Activated CD8-positive, alpha-beta T cell treated with anti-CD3 and anti-CD28 coated beads for 36 hours (primary cell): ENCODE measurements around the gene SMAD2. TPM values are rescaled to one million over a fixed set of nuclear protein-coding genes. Genes with fewer than 3 reads are reported as not detected.

ENCODE experiments used
- ATAC-seq: fragments of 200-7000 bp; cut with Tn5 transposase; one replicate; pipeline ENCODE4 v1.10.0; 2021; ENCODE audit warnings: mild to moderate bottlenecking, moderate library complexity
- CTCF ChIA-PET: fragments of 350-600 bp; sonication (Branson Sonifier 250); formaldehyde crosslinking; loops from one replicate; lab custom pipeline; 2021; ENCODE audit warnings: antibody characterized with exemption; lab: Charles Lee
- POLR2A ChIA-PET: fragments of 350-600 bp; sonication (Branson Sonifier 250); formaldehyde crosslinking; loops from one replicate; lab custom pipeline; 2021; ENCODE audit warnings: antibody characterized with exemption; lab: Charles Lee
- DNase-seq: peaks from one replicate; pipeline ENCODE4 v3.0.0-alpha.2; 2020
- H3K27ac Mint-ChIP-seq: one replicate; pipeline ENCODE4 v1.8.0; 2021; ENCODE audit warnings: mild to moderate bottlenecking, mixed read lengths
- H3K27me3 Mint-ChIP-seq: one replicate; pipeline ENCODE4 v1.8.0; 2021; ENCODE audit warnings: mixed read lengths
- H3K36me3 Mint-ChIP-seq: one replicate; pipeline ENCODE4 v1.8.0; 2021; ENCODE audit warnings: low read depth, mixed read lengths
- H3K4me1 Mint-ChIP-seq: one replicate; pipeline ENCODE4 v1.8.0; 2021; ENCODE audit warnings: low read depth, mixed read lengths
- H3K4me3 Mint-ChIP-seq: one replicate; pipeline ENCODE4 v1.8.0; 2021; ENCODE audit warnings: mild to moderate bottlenecking, moderate library complexity, mixed read lengths
- H3K9me3 Mint-ChIP-seq: one replicate; pipeline ENCODE4 v1.8.0; 2021; ENCODE audit warnings: mixed read lengths
- CTCF ChIP-seq: fragments of 200-600 bp; IDR thresholded peaks from one replicate; pipeline ENCODE4 v1.8.0; 2022; ENCODE audit warnings: antibody characterized with exemption, mild to moderate bottlenecking
- intact Hi-C: fragments of 100-400 bp; cut with micrococcal nuclease; formaldehyde crosslinking; loops from one replicate; pipeline ENCODE4 v1.10.0; 2022
- total RNA-seq, 2 experiments: library from RNA; stranded (reverse); gene quantifications; one replicate each; pipeline ENCODE4 v1.2.3, GENCODE V29; 2021

The SMAD2 gene
- total RNA-seq, 2 experiments from 2014 or later, result 141 to 142 TPM

- ChIA-PET POLR2A (interaction anchor here (0.8 to 2.7 kb wide), 3 partner anchors 10 to 25 kb away, joined by 3 to 12 read pairs (median 3); no protein-coding TSS in a partner anchor), CTCF (interaction anchor here (0.9 to 2.6 kb wide), 4 partner anchors 9 to 16 kb away, joined by 3 to 13 read pairs (median 6); no protein-coding TSS in a partner anchor)
- no peak for DNase-seq
- Mint-ChIP-seq H3K27me3 (no peaks in the 10 kb centered on the region), H3K4me1 (peaks cover 89% of the 10 kb centered on the region), H3K9me3 (peaks cover 4% of the 10 kb centered on the region), H3K36me3 (peaks cover 52% of the 10 kb centered on the region), H3K27ac (peak overlapping the region; percentile 90), H3K4me3 (peak overlapping the region; percentile 18)
- no peak for TF ChIP-seq CTCF
- ATAC-seq, result peak; percentile 47
- intact Hi-C loops, result loop anchor here (2.0 to 10.0 kb wide), 2 partner anchors 17 to 1053 kb away; no protein-coding TSS in a partner anchor
Observed at GRCh38 chr18:47911877-47912276, 18.6 kb downstream of the SMAD2 start.

DNA sequence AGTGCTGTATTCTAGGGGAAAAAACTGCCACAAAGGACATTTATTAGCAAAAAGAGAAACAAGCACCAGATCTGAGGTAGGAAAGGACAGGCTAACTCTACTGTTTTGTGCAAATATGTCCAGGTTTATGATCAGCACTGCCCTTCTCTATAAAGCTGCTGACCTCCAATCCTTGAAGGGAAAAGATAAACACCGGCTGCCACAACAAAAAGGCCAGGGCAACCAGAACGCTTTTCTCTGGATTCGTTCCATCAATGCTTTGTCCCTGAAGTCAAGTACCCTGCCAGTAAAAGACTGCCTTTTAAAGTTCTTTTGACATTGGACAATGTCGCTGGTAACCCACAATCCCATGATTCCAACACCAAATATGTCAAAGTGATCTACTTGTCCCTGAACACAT, 21.0 kb downstream of the SMAD2 start:
- ChIA-PET POLR2A (interaction anchor here (0.6 to 1.9 kb wide), 2 partner anchors 21 to 926 kb away, joined by 3 to 6 read pairs; partner anchors contain the start of gene SMAD2), CTCF (no interaction called here)
- Mint-ChIP-seq H3K27ac (peak overlapping the region; percentile 37), H3K4me3 (no peak overlapping the region), H3K36me3 (peaks cover 69% of the 10 kb centered on the region), H3K4me1 (peaks cover 86% of the 10 kb centered on the region), H3K27me3 (no peaks in the 10 kb centered on the region), H3K9me3 (peaks cover 22% of the 10 kb centered on the region)
- intact Hi-C loops, result no loop called here
- no peak for TF ChIP-seq CTCF
- DNase-seq (no peak), ATAC-seq (no peak)

DNA sequence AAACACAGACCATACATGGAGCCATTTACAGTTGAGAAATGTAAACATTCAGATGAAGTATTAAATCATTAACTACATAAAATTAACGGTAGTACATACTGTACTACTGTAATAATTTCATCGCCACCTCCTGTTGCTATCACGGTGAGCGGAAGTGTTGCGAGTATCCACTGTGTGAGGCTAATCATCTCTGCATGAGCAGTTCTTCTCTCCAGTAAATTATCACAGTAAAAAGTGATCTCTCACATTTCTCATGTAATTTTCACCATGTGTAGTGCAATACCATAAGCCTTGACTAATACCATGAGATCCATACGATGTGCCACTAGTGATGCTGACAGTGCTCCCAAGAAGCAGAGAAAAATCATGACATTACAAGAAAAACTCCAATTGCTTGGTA, 21.9 kb downstream of the SMAD2 start:
- intact Hi-C loops, result no loop called here
- H3K27me3 Mint-ChIP-seq, result no peaks in the 10 kb centered on the region
- H3K27ac Mint-ChIP-seq, result peak overlapping the region; percentile 37
- ChIA-PET POLR2A (interaction anchor here (0.6 to 1.9 kb wide), 2 partner anchors 22 to 927 kb away, joined by 3 to 6 read pairs; partner anchors contain the start of gene SMAD2), CTCF (no interaction called here)
- no peak overlapping the region for H3K4me3 Mint-ChIP-seq
- H3K4me1 Mint-ChIP-seq, result peaks cover 86% of the 10 kb centered on the region
- DNase-seq (no peak), ATAC-seq (no peak)
- H3K9me3 Mint-ChIP-seq, result peaks cover 30% of the 10 kb centered on the region
- H3K36me3 Mint-ChIP-seq, result peaks cover 78% of the 10 kb centered on the region
- TF ChIP-seq CTCF, result no peak

DNA sequence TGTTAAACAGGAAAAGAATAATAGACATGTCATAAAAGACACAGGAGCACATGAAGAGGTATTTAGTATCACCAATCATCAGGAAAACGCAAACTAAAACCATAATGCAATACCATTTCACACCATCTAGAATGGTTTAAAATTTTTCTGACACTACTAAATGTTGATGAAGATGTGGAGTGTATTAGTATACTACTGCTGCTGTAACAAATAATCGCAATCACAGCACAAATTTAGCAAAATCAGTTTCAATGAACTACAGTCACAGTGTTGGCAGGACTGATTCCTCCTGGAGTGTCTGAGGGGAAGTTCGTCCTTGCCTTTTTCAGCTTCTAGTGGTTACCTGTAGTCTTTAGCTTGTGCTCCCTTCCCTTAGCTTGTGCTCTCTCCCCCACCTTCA, 24.1 kb downstream of the SMAD2 start:
- intact Hi-C loops, result no loop called here
- POLR2A ChIA-PET, result interaction anchor here (1.1 to 1.2 kb wide), 2 partner anchors 12 to 15 kb away, joined by 3 to 4 read pairs; no protein-coding TSS in a partner anchor
- ATAC-seq, result no peak
- peaks cover 88% of the 10 kb centered on the region for H3K36me3 Mint-ChIP-seq
- TF ChIP-seq CTCF, result no peak
- no peak overlapping the region for H3K4me3 Mint-ChIP-seq
- no peaks in the 10 kb centered on the region for H3K27me3 Mint-ChIP-seq
- peaks cover 88% of the 10 kb centered on the region for H3K4me1 Mint-ChIP-seq
- no peak for DNase-seq
- H3K27ac Mint-ChIP-seq, result peak overlapping the region; percentile 42
- peaks cover 39% of the 10 kb centered on the region for H3K9me3 Mint-ChIP-seq
- CTCF ChIA-PET, result interaction anchor here (0.9 to 2.1 kb wide), 4 partner anchors 17 to 55 kb away, joined by 3 to 6 read pairs (median 4); no protein-coding TSS in a partner anchor

DNA sequence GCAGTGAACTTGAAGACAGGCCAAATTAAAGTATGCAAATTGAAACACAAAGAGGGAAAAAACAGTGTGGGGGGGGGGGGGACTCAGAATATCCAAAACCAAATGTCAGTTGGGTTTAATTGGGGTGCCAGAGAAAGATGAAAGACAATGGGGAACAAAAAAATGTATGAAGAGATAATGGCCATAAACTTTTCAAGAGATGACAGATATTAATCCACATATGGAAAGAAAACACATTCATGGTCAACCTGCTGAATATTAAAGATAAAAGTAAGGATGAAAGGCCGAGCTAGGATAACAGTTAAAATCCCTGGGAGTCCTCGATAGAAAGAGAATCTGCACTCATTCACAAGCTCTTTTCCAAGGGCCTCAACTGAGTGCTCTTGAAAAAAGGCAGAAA, 26.6 kb downstream of the SMAD2 start:
- intact Hi-C loops, result no loop called here
- DNase-seq, result no peak
- ChIA-PET POLR2A (no interaction called here), CTCF (interaction anchor here (1.3 kb wide), 1 partner anchor 11 kb away, joined by 5 read pairs; no protein-coding TSS in a partner anchor)
- H3K36me3 Mint-ChIP-seq, result peaks cover 81% of the 10 kb centered on the region
- peaks cover 88% of the 10 kb centered on the region for H3K4me1 Mint-ChIP-seq
- no peak overlapping the region for H3K4me3 Mint-ChIP-seq
- H3K27ac Mint-ChIP-seq, result peak overlapping the region; percentile 87
- TF ChIP-seq CTCF, result no peak
- no peaks in the 10 kb centered on the region for H3K27me3 Mint-ChIP-seq
- H3K9me3 Mint-ChIP-seq, result peaks cover 41% of the 10 kb centered on the region
- no peak for ATAC-seq
